CD4-positive, alpha-beta T cell treated with Interleukin-15 for 1 hour (primary cell): ENCODE results near the gene PELI3.
"Not testable (repeated sequence)": the region's sequence is repeated elsewhere in the genome, so short reads cannot be mapped to it uniquely, and the experiment has no call there.

ENCODE experiments used
- DNase-seq: peaks from one replicate; pipeline ENCODE4 v3.0.0-alpha.2; 2020

The PELI3 gene

GRCh38 chr11:66447012-66447411 lies 19.7 kb upstream of the PELI3 start:
- no peak for DNase-seq

GRCh38 chr11:66448523-66448922 lies 18.2 kb upstream of the PELI3 start:
- no peak for DNase-seq

GRCh38 chr11:66450560-66450959 lies 16.1 kb upstream of the PELI3 start:
- DNase-seq: no peak

GRCh38 chr11:66451663-66452062 lies 15.0 kb upstream of the PELI3 start:
- no peak for DNase-seq

GRCh38 chr11:66454247-66454646 lies 12.5 kb upstream of the PELI3 start:
- no peak for DNase-seq

- no peak for DNase-seq
Observed at GRCh38 chr11:66454828-66455227, 11.9 kb upstream of the PELI3 start.

GRCh38 chr11:66457826-66458225 lies 8.9 kb upstream of the PELI3 start:
- no peak for DNase-seq

- no peak for DNase-seq
Observed at GRCh38 chr11:66459138-66459778, 7.4 kb upstream of the PELI3 start.

- DNase-seq: no peak
Observed at GRCh38 chr11:66462010-66462409, 4.7 kb upstream of the PELI3 start.

GRCh38 chr11:66462911-66463310 lies 3.8 kb upstream of the PELI3 start:
- no peak for DNase-seq

- DNase-seq: not testable (repeated sequence)
Observed at GRCh38 chr11:66464116-66464515, 2.6 kb upstream of the PELI3 start.

GRCh38 chr11:66464916-66465315 lies 1.8 kb upstream of the PELI3 start:
- no peak for DNase-seq

GRCh38 chr11:66465373-66466224 lies 1.1 kb upstream of the PELI3 start:
- DNase-seq: no peak

- peak; percentile 58 for DNase-seq
Observed at GRCh38 chr11:66467034-66467659, 442 bp downstream of the PELI3 start.

GRCh38 chr11:66467756-66468155 lies 1.1 kb downstream of the PELI3 start:
- peak; percentile 59 for DNase-seq

- DNase-seq: no peak
Observed at GRCh38 chr11:66468691-66469090, 2.0 kb downstream of the PELI3 start.

GRCh38 chr11:66469441-66469840 lies 2.7 kb downstream of the PELI3 start:
- no peak for DNase-seq

GRCh38 chr11:66470015-66470414 lies 3.3 kb downstream of the PELI3 start:
- no peak for DNase-seq

GRCh38 chr11:66471142-66471541 lies 4.4 kb downstream of the PELI3 start:
- no peak for DNase-seq

GRCh38 chr11:66472054-66472453 lies 5.3 kb downstream of the PELI3 start:
- DNase-seq: no peak

GRCh38 chr11:66473167-66473566 lies 6.5 kb downstream of the PELI3 start:
- DNase-seq: no peak

- DNase-seq: no peak
Observed at GRCh38 chr11:66473608-66474515, 7.2 kb downstream of the PELI3 start.
